SH-SY5Y (cell line): ENCODE results near the gene PLCL2.

Experiments used
- GATA2 ChIP-seq: IDR thresholded peaks from 2 replicates; pipeline ENCODE4 v1.6.1; 2011; ENCODE audit warnings: mild to moderate bottlenecking, low read depth, low read length
- GATA3 ChIP-seq: IDR thresholded peaks from 2 replicates; pipeline ENCODE4 v1.6.1; 2011; ENCODE audit warnings: low read depth, mild to moderate bottlenecking, low read length, moderate library complexity

PLCL2 gene

DNA sequence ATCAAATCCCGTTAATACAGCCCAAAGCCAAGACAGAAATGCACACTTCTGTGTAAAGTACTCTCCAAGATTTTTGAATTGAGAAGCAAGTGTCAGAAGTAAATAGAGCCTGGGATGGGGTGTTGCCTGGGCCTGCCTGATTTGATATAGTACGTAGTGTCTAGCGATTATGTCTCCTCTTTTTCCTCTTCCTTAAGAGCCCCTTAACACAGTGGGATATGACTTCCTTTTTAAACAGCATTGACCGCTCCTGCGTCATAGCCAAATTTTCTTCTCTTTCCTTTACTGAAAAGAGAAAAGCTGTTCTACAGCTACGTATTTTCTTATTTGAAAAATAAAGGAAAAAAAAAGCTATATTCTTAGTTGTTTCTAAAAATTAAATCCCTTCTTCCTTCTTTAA lies 97.7 kb downstream of the PLCL2 start:
- TF ChIP-seq GATA3, result no peak
- TF ChIP-seq GATA2, result no peak

- TF ChIP-seq GATA2, result no peak
- no peak for TF ChIP-seq GATA3
Measured at GRCh38 chr3:16985608-16986007, 100.9 kb downstream of the PLCL2 start.

GRCh38 chr3:16987141-16987540 lies 102.4 kb downstream of the PLCL2 start:
- TF ChIP-seq GATA2 (no peak), GATA3 (no peak)

DNA sequence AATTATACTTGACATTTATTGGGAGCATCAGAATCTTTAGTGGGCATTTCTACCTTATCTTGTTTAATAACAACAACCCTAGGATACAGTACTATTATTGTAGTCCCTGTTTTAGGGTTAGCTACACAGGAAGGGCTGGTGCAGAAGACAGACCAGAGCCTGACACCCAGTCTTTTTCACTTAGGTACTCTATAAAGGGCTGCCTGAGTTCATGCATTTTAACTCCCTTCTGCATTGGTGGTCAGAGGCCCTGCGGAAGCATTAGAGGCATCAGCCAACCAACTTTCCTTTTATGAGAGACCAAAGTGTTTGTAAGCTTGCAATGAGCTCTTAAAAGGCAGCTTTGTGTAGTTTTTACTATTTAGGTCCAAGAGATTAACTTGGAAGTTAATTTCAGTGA lies 105.4 kb downstream of the PLCL2 start:
- no peak for TF ChIP-seq GATA3
- TF ChIP-seq GATA2, result no peak

DNA sequence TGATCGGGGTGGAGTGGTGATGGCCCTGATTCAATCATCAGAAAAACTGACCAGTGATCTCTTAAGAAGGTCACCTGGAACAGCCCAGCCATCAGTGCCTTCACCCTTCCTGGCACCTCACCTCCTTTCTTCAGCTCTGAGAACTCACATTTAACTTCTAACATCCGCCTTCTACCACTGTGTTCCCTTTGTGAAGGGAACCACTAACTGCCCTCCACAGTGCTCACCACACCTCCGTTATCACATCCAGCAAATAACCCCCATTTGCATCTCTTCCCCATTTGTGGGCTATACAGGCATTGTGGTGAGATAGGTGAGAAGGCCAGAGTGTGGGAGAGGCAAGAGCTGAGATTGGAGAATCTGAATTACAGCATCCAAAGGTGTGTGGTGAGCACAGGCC lies 107.4 kb downstream of the PLCL2 start:
- TF ChIP-seq GATA2, result no peak
- no peak for TF ChIP-seq GATA3

GRCh38 chr3:16993227-16993626 lies 108.5 kb downstream of the PLCL2 start:
- TF ChIP-seq GATA2 (no peak), GATA3 (no peak)

- no peak for TF ChIP-seq GATA2
Measured at GRCh38 chr3:16994854-16995525, 110.2 kb downstream of the PLCL2 start.

GRCh38 chr3:16995601-16996000 lies 110.8 kb downstream of the PLCL2 start:
- TF ChIP-seq GATA2, result no peak

DNA sequence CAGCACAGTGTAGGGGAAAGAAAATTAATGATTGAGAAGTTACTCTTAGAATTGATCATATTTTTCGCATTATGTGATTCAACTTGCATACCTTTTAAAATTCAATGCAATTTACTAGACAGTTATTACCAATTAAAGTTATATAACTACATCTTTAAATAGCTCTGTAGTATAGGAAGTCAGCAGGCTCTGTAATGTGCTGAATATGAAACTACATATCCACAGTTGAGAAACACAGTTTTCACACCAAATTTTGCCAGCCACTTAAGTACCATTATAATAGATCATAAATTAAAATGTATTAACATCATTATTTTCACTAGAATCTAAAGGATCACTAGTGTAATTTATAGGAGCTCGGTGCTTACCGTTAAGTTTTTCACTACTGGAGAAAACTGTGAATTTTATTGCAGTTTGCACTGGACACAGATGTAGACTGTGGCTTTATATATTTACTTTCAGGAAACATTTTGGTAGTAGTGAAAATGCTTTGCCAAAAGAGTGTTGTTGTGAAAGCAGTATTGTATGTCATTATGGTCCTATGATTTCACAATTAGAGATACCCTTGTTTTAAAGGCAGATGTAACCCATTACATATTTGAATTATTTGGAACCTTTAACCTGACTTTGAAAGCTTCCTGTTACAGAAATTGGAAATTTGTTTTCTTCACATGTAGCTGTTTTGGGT lies 113.6 kb downstream of the PLCL2 start:
- no peak for TF ChIP-seq GATA3
- no peak for TF ChIP-seq GATA2

GRCh38 chr3:16999161-16999560 lies 114.4 kb downstream of the PLCL2 start:
- TF ChIP-seq GATA2 (no peak), GATA3 (no peak)

DNA sequence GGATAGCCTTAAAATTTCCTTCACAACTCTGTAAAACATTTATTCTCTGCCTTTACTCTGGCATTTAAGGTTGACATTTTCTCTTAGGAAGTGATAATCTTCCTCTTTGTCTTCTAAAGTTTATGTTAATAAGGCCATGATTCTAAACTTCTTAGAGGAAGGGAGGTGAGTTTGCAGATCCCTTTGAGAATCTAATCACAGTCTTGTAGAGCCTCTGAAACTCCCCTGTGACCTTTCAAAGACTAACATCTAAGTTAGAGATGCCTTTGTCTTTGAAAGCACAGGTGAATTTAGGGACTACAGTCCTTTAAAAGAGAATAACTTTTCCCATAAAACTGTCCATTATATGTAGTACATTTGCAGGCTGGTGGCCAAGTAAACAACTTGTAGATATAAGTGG lies 115.1 kb downstream of the PLCL2 start:
- TF ChIP-seq GATA2, result no peak
- TF ChIP-seq GATA3, result no peak

GRCh38 chr3:17003457-17003856 lies 118.7 kb downstream of the PLCL2 start:
- TF ChIP-seq GATA3 (no peak), GATA2 (no peak)

DNA sequence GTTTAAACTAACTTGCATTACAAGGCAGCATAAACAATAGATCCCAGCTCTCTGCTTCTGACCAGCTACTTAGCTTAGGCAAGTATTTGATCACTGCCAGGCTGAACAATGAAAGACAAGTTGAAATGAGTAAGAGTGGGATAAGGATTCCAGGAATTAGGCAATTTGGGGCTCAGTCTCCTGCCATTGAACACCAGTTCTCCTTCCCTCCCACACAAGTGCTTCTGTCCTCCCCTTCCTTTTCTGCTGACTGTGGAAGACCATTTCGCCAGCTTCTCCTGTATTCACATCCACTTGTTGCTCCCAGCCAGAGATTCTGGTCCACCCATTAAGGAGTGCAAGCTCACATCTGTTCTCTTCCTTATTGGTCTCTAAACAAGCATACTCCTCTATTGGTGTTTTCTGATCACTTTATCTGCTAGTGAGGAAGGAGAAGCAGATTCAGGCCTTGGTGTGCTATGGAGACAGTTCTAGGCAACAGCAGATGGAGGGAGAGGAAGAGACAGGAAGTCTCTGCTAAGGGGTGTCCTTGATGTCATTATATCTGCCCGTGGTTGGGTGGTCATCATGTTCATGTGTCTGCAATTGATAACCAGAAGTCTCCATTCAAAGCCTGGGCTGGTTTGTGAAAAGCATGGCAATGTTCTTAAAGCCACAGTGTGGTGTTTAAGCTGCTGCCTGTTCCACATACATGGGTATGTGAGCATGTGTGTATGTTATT lies 121.5 kb downstream of the PLCL2 start:
- TF ChIP-seq GATA2, result no peak
- no peak for TF ChIP-seq GATA3

DNA sequence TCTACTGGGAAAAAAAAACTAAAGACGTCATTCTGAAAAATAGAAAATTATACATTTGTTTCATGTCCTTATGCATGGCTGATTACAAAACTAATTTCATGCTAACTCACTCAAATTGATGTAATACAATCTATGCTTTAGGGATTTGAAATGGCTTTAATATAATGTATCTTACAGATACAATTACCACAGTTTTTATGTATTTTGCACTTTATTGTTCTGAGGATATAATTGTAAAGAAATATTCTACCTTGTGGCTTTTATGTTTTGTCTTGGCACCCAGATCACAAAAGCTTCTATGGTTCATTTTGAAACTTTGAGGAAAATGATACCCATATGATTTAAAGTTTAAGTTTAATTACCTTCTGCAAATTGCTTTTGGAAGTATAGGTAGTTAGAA lies 122.5 kb downstream of the PLCL2 start:
- TF ChIP-seq GATA3, result no peak

GRCh38 chr3:17009826-17010225 lies 125.1 kb downstream of the PLCL2 start:
- no peak for TF ChIP-seq GATA2
- no peak for TF ChIP-seq GATA3

DNA sequence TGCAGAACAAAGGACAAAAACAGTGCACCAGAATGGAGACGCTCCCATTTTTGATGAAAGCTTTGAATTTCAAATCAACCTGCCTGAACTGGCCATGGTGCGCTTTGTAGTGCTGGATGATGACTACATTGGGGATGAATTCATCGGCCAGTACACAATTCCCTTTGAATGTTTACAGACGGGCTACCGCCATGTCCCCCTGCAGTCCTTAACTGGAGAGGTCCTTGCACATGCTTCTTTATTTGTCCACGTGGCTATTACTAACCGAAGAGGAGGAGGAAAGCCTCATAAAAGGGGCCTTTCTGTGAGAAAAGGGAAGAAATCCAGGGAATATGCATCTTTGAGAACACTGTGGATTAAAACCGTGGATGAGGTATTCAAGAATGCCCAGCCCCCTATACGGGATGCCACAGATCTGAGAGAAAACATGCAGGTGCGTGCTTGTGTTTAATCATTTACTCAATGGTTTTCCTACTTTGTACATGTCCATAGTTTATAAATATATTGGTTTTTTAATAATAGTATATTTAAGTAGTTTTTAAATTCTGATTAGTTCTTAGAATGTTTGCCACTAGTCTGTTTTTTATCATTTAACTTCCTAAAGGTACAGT lies 127.1 kb downstream of the PLCL2 start:
- TF ChIP-seq GATA2 (no peak), GATA3 (no peak)
